Cerebellar cortex (tissue), 1 donor: ENCODE results near the gene CYP39A1.
"Not testable (repeated sequence)": the region's sequence is repeated elsewhere in the genome, so short reads cannot be mapped to it uniquely, and the experiment has no call there.

ENCODE experiments used
- DNase-seq: peaks from one replicate; pipeline ENCODE4 v3.0.0-alpha.2; 2015; ENCODE audit warnings: low spot score

Gene CYP39A1

GRCh38 chr6:46648869-46649492, 3.6 kb downstream of the CYP39A1 start:
- DNase-seq = no peak

DNA sequence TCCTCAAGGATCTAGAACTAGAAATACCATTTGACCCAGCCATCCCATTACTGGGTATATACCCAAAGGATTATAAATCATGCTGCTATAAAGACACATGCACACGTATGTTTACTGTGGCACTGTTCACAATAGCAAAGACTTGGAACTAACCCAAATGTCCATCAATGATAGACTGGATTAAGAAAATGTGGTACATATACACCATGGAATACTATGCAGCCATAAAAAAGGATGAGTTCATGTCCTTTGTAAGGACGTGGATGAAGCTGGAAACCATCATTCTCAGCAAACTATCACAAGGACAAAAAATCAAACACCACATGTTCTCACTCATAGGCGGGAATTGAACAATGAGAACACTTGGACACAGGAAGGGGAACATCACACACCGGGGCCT, 4.5 kb downstream of the CYP39A1 start:
- not testable (repeated sequence) for DNase-seq

GRCh38 chr6:46645265-46645664, 7.4 kb downstream of the CYP39A1 start:
- no peak for DNase-seq

DNA sequence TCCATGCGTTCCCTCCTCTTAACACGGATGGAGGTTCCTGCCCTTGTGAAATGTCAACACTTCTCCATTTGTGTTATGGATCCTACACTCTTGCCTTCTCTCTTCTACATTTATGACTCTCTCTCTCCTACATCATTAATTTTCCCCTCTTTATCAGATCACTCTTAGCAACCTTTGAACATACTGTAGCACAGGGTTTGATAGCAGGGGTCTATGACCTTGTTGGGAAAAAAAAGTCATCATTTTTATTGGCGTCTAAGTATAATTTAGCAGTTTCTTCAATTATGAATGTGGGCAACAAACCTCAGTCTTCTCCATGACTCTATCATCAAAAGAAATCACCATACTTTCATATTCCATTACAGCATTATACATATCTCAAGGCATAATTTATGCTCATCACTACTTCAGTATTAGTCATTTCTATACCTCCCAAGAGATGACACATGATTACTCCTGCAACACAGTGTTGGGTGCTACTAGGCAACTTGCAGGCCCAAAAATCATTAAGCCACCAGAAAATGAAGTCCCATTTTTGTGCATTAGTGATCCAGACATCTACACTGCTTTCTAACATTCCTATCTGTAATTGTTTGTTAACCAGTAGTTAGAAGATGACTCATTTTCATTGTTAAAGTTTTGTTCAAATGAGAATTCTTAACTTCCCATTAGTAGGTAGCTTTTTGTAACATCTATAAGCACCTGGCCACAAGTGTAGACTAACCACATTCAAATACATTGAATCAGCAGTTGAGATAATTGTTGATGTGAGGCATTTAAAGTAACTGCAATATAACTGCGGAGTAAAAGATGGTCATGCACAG, 9.5 kb downstream of the CYP39A1 start:
- DNase-seq = no peak

GRCh38 chr6:46638650-46639049, 14.0 kb downstream of the CYP39A1 start:
- no peak for DNase-seq

DNA sequence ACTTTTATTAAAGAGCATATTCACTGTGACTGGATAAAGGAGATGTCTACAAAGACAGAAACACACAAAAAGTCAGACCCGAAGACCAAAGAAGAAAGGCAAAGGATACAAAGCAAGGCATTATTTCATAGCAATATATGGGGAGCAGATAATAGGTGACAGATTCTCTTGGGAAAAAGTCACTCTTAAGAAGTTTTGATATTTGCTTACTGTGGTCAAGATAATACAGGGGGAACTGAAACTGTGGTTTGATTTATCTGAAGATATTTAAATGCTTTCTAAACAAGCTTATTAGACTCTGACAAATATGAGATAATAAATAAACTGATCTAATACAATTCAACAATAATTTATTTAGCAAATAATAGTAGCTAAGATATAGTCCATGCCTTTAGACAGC, 14.7 kb downstream of the CYP39A1 start:
- DNase-seq = no peak

DNA sequence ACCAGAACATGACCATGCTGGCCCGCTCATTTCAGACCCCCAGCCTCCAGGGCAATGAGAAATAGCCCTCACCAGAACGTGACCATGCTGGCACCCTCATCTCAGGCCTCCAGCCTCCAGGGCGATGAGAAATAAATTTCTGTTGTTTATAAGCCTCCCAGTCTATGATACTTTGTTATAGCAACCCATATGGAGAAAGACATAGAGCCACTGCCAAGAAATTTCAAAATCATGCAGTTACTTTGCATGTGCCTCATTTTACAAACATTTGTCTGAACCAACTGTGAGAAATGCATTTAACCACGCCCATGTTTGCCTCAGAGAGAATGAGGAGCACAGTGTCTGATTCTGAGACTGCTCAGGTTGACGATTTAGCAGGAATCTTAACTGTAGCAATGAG, 15.5 kb downstream of the CYP39A1 start:
- no peak for DNase-seq

- DNase-seq = no peak
These were observed 17.2 kb downstream of the CYP39A1 start for GRCh38 chr6:46635462-46635861.

GRCh38 chr6:46632053-46632452, 20.6 kb downstream of the CYP39A1 start:
- DNase-seq = no peak

DNA sequence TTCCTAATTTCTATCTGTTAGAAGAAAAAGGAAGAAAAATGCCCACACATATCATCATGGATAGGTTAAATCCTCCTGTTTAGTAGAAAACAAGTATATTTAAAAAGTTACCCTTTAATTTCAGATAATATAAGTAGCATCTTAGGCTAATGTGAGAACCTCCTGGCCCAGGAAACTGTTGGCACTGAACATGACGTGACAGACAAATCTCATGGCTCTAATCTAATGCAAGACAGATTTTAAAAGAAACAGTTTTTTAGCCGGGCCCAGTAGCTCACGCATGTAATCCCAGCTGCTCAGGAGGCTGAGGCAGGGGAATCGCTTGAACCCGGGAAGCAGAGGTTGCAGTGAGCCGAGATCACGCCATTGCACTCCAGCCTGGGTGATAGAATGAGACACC, 22.9 kb downstream of the CYP39A1 start:
- DNase-seq = no peak

DNA sequence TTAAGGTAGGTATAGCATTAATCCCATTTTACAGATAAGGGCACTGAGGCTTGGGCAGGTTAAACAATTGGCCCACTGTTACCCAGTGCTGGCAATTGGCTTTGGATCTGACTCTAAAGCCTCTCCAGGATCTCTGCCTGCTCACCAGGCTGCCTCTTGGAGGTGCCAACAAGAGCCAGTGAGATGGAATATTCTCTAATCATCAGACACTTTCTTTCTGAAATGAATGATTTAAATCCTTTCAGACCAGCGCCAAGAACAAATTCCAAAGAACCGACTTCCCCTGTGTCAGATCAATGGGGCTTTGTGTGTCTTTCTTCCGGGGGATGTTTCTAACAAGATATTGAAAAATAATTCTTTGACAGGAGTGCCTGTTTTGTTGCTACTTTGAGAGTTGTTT, 23.6 kb downstream of the CYP39A1 start:
- DNase-seq = no peak

DNA sequence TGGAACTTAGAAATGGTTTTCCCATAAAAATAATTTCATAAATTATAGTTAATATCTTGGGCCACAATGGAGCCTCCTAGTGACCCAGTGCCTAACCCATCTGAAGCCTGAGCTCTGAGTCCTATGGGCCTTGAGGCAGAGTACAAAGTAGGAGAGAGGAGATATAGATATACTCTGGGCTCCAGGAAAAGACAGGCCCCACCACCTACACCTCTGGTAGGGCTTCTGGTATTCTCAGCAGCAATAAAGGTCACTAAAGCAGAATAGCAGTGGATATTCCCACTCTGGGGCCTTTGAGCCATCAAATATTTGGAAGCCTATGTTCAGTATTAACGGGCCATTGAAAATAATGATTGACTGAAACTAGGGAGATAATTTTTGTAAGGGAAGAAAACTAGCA, 24.1 kb downstream of the CYP39A1 start:
- no peak for DNase-seq

- no peak for DNase-seq
These were observed 25.6 kb downstream of the CYP39A1 start for GRCh38 chr6:46626976-46627375.

GRCh38 chr6:46626228-46626909, 26.2 kb downstream of the CYP39A1 start:
- peak; percentile 69 for DNase-seq

DNA sequence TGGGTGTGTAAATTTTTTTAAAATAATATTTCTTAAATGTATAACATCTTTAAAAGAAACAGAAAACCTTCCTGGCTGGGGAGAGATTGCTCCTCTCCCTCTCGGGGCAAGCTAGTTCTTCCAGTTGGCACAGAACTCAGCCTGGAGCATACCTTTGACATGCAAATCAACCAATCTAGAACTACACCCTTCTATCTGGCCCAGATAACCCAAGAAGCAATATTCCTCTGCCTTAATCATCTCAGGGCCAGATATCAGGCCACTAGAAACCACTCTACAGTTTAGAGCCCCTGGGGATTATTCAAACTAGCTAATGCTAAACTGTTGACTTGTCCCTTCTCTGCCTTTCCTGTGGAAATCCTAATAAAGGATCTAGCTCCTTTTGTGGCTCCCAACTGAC, 33.9 kb downstream of the CYP39A1 start:
- no peak for DNase-seq

- DNase-seq = peak; percentile 87
These were observed 40.0 kb downstream of the CYP39A1 start for GRCh38 chr6:46612645-46613044.

DNA sequence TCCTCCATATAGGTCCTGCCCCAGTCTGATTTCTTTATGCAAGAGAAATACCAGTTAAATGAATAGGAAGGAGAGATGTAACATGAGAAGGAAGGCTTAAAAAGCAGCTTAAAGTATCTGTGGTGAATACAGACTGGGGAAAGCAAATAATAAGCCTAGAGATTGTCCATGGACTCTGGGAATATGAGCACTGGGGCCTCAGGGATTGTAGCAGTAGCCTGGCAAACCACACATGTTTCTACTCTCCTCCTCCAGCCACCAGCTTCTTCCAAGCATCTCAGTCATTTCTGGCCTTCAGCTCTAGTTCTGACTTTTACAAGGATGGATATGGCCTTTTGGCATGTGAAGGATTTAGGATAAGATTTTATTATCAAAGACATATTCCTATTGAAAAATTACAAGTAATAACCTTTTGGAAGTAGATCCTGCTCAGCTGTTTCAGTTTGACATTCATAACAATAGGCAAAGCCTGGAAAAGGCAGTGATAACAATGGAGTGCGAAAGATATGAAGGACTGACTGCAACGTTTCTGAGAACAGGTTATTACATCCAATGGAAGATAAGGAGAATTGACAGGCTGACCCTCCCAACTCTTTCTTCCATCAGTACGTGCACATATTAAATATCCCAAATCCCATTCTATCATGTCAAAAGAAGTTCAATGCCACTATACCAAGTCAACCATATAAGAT, 41.6 kb downstream of the CYP39A1 start:
- no peak for DNase-seq

DNA sequence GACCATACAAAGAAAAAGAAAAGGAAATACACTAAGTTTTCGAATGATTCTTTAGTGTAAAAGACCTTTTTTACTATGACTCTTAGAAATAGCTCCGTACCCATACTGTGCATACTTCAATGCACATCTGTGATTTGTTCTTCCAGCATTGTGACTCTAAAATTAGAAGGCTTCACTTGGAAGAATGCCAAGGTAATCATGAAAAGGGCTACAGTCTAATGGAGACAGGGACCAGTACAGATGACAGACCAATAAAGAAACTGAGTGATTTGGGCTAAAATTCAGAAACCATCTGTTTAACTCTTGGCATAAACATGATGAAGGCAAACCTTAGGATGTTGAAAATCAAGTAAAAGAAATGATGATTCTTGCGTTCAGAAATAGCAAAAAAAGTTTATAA, 46.3 kb downstream of the CYP39A1 start:
- peak; percentile 58 for DNase-seq

GRCh38 chr6:46605091-46605797, 47.4 kb downstream of the CYP39A1 start:
- DNase-seq = no peak

DNA sequence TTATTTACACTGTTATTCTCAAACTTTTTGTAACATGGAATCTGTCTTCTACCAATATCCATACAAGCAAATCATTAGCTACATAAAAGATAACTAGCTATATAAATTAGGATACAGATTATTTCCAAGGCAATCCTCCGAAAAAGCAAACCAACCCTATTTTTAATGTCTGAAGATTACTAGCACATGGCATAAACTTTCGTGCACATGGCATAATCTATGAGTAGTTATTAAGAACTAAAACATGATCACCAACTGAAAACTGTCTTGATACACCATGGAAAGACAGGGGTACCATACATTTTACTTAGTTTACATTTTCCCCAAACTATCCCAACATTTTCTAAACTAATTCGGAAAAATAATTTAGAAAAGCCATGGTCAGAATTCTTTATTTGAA, 54.4 kb downstream of the CYP39A1 start:
- no peak for DNase-seq

DNA sequence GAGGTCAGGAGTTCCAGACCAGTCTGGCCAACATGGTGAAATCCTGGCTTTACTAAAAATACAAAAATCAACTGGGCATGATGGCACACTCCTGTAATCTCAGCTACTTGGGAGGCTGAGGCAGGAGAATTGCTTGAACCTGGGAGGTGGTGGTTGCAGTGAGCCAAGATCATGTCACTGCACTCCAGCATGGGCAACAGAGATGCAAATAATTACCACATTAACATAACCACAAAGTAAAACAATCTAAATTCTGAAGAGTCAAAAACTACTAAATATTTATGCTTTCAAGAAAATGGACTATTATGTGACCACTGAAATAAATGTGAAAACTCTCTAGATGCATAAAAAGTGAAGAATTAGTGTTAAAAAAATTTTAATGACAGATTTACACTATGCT, 59.9 kb downstream of the CYP39A1 start:
- DNase-seq = no peak

DNA sequence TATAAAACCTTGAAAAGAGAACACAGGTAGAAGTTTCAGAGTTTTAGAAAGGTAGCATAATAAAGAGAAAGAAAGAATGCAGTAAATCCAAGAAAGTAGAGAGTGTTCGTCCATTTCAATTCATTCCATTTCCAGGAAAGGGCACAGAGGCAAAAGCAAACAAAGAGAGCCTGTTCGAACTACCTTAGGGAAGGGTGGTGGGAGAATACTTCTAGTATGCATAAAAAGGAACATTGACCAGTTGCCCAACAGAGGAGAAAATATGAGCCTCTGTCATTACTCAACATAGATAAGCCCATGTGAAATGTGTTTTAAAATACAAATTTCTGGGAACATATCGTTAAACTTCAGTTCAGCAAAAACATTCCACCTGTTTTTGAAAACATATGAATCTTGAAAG, 60.6 kb downstream of the CYP39A1 start:
- no peak for DNase-seq
